Measurements from ENCODE around the gene EVC2.

Gene EVC2

GRCh38 chr4:5635826-5636195, 72.5 kb downstream of the EVC2 start:
- H3K4me3 ChIP-seq (ENCODE audit: low read length) = no peak overlapping the region
- peak; percentile 85 for DNase-seq (ENCODE audit: low read depth)

GRCh38 chr4:5632571-5632970, 75.8 kb downstream of the EVC2 start:
- H3K4me3 ChIP-seq (ENCODE audit: low read length) = no peak overlapping the region
- no peak for TF ChIP-seq CTCF (IDR thresholded peaks at IDR 0.05; ENCODE audit: insufficient read depth, low read depth, low read length, missing control alignments)
- no peak for DNase-seq (ENCODE audit: low read depth)

More at GRCh38 chr4:5635826-5636195, 72.5 kb downstream of the EVC2 start:
- TF ChIP-seq CTCF (IDR thresholded peaks at IDR 0.05; ENCODE audit: insufficient read depth, low read depth, low read length, missing control alignments) = no peak

- no peak for TF ChIP-seq CTCF (IDR thresholded peaks at IDR 0.05; ENCODE audit: insufficient read depth, low read depth, low read length, missing control alignments)
- DNase-seq (ENCODE audit: low read depth) = no peak
- no peak overlapping the region for H3K4me3 ChIP-seq (ENCODE audit: low read length)
Measured at GRCh38 chr4:5632066-5632440, 76.3 kb downstream of the EVC2 start.

- DNase-seq (ENCODE audit: low read depth) = peak; percentile 32
- H3K4me3 ChIP-seq (ENCODE audit: low read length) = no peak overlapping the region
- TF ChIP-seq CTCF (IDR thresholded peaks at IDR 0.05; ENCODE audit: insufficient read depth, low read depth, low read length, missing control alignments) = no peak
Measured at GRCh38 chr4:5631352-5632065, 76.8 kb downstream of the EVC2 start.

GRCh38 chr4:5630762-5631161, 77.6 kb downstream of the EVC2 start:
- no peak overlapping the region for H3K4me3 ChIP-seq (ENCODE audit: low read length)
- no peak for TF ChIP-seq CTCF (IDR thresholded peaks at IDR 0.05; ENCODE audit: insufficient read depth, low read depth, low read length, missing control alignments)
- no peak for DNase-seq (ENCODE audit: low read depth)

- no peak for TF ChIP-seq CTCF (IDR thresholded peaks at IDR 0.05; ENCODE audit: insufficient read depth, low read depth, low read length, missing control alignments)
Measured at GRCh38 chr4:5629542-5629941, 78.8 kb downstream of the EVC2 start.

GRCh38 chr4:5626913-5627312, 81.4 kb downstream of the EVC2 start:
- no peak for DNase-seq (ENCODE audit: low read depth)
- H3K4me3 ChIP-seq (ENCODE audit: low read length) = no peak overlapping the region
- TF ChIP-seq CTCF (IDR thresholded peaks at IDR 0.05; ENCODE audit: insufficient read depth, low read depth, low read length, missing control alignments) = no peak

More at GRCh38 chr4:5629542-5629941, 78.8 kb downstream of the EVC2 start:
- no peak overlapping the region for H3K4me3 ChIP-seq (ENCODE audit: low read length)
- no peak for DNase-seq (ENCODE audit: low read depth)

All from epithelial cell of esophagus (primary cell).